ENCODE results near the gene RPS6KA5.

DNA sequence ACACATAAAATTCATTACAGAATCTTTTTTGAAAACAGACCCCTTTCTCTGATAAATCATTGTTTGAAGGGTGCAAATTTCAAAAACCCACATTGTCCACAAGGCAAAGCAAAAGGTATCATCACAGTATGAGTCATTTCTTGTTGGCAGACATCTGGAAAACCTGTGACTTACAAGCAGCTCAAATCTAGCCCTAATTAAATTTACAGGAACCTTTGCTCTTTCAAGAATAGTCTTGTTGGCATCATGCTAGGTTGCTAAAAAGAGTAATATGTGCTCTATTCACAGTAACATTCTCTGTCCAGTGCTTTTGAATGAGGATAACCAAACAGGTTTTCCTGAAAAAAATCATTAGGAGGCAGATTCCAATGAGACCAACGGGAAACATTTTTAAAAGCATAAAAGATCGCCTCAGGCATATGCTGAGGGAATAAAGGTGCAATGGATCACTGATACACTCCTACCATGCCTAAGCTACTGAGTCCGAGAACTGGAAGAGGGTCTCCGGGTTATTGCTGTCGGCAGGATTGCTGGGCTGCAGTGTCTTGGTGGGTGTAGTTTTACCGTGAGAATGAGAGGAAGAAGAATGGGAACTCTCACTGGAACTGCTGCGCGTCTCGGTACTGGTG, 188.7 kb downstream of the RPS6KA5 start:
- no peak for TF ChIP-seq POU2F2 (IDR thresholded peaks at IDR 0.05; ENCODE audit: low read depth, low read length)
- no peak for TF ChIP-seq POLR2A (IDR thresholded peaks at IDR 0.05; ENCODE audit: low read depth, low read length)
- no peak for TF ChIP-seq POLR2AphosphoS5 (IDR thresholded peaks at IDR 0.05; ENCODE audit: low read depth, low read length)
- no peak for TF ChIP-seq TAF1 (IDR thresholded peaks at IDR 0.05; ENCODE audit: low read depth, low read length)
